ENCODE measurements around the gene CKAP5. TPM values are rescaled to one million over a fixed set of nuclear protein-coding genes. Genes with fewer than 3 reads are reported as not detected.

The CKAP5 gene
- total RNA-seq, 2 experiments from 2014 or later = 161 to 243 TPM

GRCh38 chr11:46860218-46860617, 14.1 kb upstream of the CKAP5 start:
- ChIA-PET CTCF (ENCODE audit: unreplicated experiment) (no interaction called here), POLR2A (interaction anchor here (0.6 kb wide), 1 partner anchor 10 kb away, joined by 3 read pairs; no protein-coding TSS in a partner anchor)
- no peaks in the 10 kb centered on the region for H3K79me2 ChIP-seq (ENCODE audit: insufficient read depth, low read depth, low read length)
- H3K4me1 ChIP-seq (ENCODE audit: insufficient read depth, low read length, poor library complexity, severe bottlenecking) = no peaks in the 10 kb centered on the region
- no peak overlapping the region for H2AFZ ChIP-seq (ENCODE audit: low read length)
- no peak overlapping the region for H3K4me3 ChIP-seq (ENCODE audit: low read depth, low read length, poor library complexity, severe bottlenecking)
- no peak overlapping the region for H3K4me2 ChIP-seq (ENCODE audit: low read length)
- intact Hi-C loops (cut with micrococcal nuclease; ENCODE audit: unreplicated experiment) = no loop called here
- H3K9me3 ChIP-seq (ENCODE audit: low read length) = no peaks in the 10 kb centered on the region
- no TSS peak for BruUV-seq (replicated peaks)
- peaks cover 92% of the 10 kb centered on the region for H3K36me3 ChIP-seq (ENCODE audit: insufficient read depth, low read length)
- H3K27ac ChIP-seq (ENCODE audit: low read depth, low read length, poor library complexity, severe bottlenecking) = no peak overlapping the region
- TF ChIP-seq EZH2phosphoT487 (IDR thresholded peaks at IDR 0.05; ENCODE audit: borderline replicate concordance, low read depth, low read length) = no peak
- TF ChIP-seq, protein P1, sequence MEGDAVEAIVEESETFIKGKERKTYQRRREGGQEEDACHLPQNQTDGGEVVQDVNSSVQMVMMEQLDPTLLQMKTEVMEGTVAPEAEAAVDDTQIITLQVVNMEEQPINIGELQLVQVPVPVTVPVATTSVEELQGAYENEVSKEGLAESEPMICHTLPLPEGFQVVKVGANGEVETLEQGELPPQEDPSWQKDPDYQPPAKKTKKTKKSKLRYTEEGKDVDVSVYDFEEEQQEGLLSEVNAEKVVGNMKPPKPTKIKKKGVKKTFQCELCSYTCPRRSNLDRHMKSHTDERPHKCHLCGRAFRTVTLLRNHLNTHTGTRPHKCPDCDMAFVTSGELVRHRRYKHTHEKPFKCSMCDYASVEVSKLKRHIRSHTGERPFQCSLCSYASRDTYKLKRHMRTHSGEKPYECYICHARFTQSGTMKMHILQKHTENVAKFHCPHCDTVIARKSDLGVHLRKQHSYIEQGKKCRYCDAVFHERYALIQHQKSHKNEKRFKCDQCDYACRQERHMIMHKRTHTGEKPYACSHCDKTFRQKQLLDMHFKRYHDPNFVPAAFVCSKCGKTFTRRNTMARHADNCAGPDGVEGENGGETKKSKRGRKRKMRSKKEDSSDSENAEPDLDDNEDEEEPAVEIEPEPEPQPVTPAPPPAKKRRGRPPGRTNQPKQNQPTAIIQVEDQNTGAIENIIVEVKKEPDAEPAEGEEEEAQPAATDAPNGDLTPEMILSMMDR (conservative IDR thresholded peaks at IDR 0.05; ENCODE audit: low read length) = no peak
- no peaks in the 10 kb centered on the region for H3K9me2 ChIP-seq (ENCODE audit: insufficient read depth, low read length)
- H4K20me1 ChIP-seq (ENCODE audit: insufficient read depth, low read length) = no peaks in the 10 kb centered on the region
- DNase-seq (ENCODE audit: low spot score) = no peak

GRCh38 chr11:46858920-46859546, 13.0 kb upstream of the CKAP5 start:
- Histone ChIP-seq H3K79me2 (ENCODE audit: insufficient read depth, low read depth, low read length) (no peaks in the 10 kb centered on the region), H3K4me2 (ENCODE audit: low read length) (no peak overlapping the region), H4K20me1 (ENCODE audit: insufficient read depth, low read length) (no peaks in the 10 kb centered on the region), H3K4me3 (ENCODE audit: low read depth, low read length, poor library complexity, severe bottlenecking) (no peak overlapping the region), H3K9me2 (ENCODE audit: insufficient read depth, low read length) (no peaks in the 10 kb centered on the region), H3K9me3 (ENCODE audit: low read length) (no peaks in the 10 kb centered on the region), H3K36me3 (ENCODE audit: insufficient read depth, low read length) (peaks cover 80% of the 10 kb centered on the region), H3K4me1 (ENCODE audit: insufficient read depth, low read length, poor library complexity, severe bottlenecking) (no peaks in the 10 kb centered on the region), H3K27ac (ENCODE audit: low read depth, low read length, poor library complexity, severe bottlenecking) (no peak overlapping the region), H2AFZ (ENCODE audit: low read length) (no peak overlapping the region)
- intact Hi-C loops (cut with micrococcal nuclease; ENCODE audit: unreplicated experiment) = no loop called here
- DNase-seq (ENCODE audit: low spot score) = no peak
- POLR2A ChIA-PET = no interaction called here
- CTCF ChIA-PET (ENCODE audit: unreplicated experiment) = no interaction called here
- no peak for TF ChIP-seq EZH2phosphoT487 (IDR thresholded peaks at IDR 0.05; ENCODE audit: borderline replicate concordance, low read depth, low read length)
- TF ChIP-seq, protein P1 (conservative IDR thresholded peaks at IDR 0.05; ENCODE audit: low read length) = no peak
- BruUV-seq (replicated peaks) = no TSS peak

DNA sequence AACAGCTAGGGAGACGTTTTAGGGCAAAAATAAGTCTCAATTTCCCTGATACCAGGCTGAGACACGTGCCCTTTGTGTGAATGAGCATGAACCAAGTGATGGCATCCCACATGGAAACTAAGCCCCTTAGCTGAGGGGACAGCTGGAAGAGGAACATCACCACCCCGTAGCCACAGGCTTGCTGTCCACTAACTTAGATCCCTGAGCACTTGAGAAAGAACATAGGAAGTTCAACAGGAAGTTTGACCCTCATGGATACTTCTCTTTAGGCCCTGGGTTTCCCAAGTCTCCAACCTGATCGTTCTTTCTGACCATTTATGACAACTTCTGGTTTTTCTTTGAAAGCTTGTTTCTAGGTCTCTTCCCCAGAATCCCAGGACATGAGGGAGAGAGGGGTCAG, 11.6 kb upstream of the CKAP5 start:
- ChIA-PET POLR2A (no interaction called here), CTCF (ENCODE audit: unreplicated experiment) (no interaction called here)
- Histone ChIP-seq H3K9me2 (ENCODE audit: insufficient read depth, low read length) (no peaks in the 10 kb centered on the region), H3K9me3 (ENCODE audit: low read length) (no peaks in the 10 kb centered on the region), H4K20me1 (ENCODE audit: insufficient read depth, low read length) (no peaks in the 10 kb centered on the region), H2AFZ (ENCODE audit: low read length) (no peak overlapping the region), H3K27ac (ENCODE audit: low read depth, low read length, poor library complexity, severe bottlenecking) (no peak overlapping the region), H3K36me3 (ENCODE audit: insufficient read depth, low read length) (peaks cover 68% of the 10 kb centered on the region), H3K4me3 (ENCODE audit: low read depth, low read length, poor library complexity, severe bottlenecking) (no peak overlapping the region), H3K4me1 (ENCODE audit: insufficient read depth, low read length, poor library complexity, severe bottlenecking) (peaks cover 3% of the 10 kb centered on the region), H3K79me2 (ENCODE audit: insufficient read depth, low read depth, low read length) (no peaks in the 10 kb centered on the region), H3K4me2 (ENCODE audit: low read length) (no peak overlapping the region)
- BruUV-seq (replicated peaks) = no TSS peak
- TF ChIP-seq, protein P1 (conservative IDR thresholded peaks at IDR 0.05; ENCODE audit: low read length) = no peak
- TF ChIP-seq EZH2phosphoT487 (IDR thresholded peaks at IDR 0.05; ENCODE audit: borderline replicate concordance, low read depth, low read length) = no peak
- intact Hi-C loops (cut with micrococcal nuclease; ENCODE audit: unreplicated experiment) = no loop called here
- DNase-seq (ENCODE audit: low spot score) = no peak
